SKM-1 (cell line): ENCODE measurements around the gene SLC4A5.
"Not testable (repeated sequence)": the region's sequence is repeated elsewhere in the genome, so short reads cannot be mapped to it uniquely, and the experiment has no call there.

Experiments
- DNase-seq: peaks from one replicate; lab custom pipeline; 2025; ENCODE audit not compliant: unreplicated experiment; lab: John Stamatoyannopoulos, UW

SLC4A5 gene

DNA sequence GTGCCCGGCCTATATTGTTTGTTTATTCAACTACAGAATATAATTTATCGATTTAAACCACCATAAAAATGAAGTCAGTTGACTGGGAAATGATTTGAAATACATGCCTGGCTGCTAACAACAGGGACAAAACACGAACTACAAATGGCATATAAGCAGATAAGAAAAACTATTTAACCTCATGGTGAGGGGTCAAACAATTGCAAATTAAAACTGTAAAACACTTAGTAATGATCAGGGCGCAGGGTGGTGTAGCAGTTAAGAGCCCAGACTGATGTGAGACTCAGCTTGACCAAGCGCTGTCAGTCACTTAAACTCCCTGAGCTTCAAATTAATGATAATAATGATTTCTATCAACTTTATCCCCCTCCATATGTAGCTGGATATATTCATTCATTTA lies 138.1 kb downstream of the SLC4A5 start:
- DNase-seq, result no peak

DNA sequence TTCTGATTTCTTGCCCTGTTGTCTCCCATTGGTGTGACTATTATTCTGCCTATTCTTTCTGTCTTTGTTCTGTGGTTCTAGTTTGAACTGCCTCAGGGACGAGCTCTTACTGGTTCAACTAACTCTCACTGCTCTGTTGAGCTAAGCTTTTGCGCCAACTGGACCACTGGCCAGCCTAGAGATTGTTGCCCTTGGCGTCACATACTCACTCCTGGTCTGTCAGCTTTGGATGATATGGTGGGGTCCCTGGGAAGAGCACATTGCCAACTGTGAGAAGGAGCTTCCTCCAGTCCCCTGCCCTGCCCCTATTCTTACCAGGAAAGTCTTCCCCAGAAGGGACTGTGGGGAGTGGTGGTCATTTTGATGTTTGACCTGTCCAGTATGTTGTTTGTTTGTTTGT lies 138.8 kb downstream of the SLC4A5 start:
- DNase-seq, result no peak

DNA sequence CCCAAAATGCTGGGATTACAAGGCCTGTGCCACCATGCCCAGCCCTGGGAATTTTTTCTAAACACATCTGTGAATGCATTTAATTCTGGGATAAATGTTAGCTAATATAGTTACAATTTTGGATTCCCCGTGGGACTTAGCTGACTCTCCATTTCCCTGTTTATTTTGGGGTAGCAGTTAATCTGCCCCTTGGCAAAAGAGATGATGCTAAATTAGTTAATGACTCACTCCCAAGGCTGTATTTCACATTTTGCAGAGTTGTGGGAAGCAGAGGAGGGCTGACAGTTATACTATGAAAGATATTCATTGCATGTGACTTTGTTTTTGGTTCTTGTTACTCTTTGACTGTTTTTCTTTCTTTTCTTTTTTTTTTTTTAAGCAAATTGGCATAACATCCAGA lies 141.6 kb downstream of the SLC4A5 start:
- no peak for DNase-seq

DNA sequence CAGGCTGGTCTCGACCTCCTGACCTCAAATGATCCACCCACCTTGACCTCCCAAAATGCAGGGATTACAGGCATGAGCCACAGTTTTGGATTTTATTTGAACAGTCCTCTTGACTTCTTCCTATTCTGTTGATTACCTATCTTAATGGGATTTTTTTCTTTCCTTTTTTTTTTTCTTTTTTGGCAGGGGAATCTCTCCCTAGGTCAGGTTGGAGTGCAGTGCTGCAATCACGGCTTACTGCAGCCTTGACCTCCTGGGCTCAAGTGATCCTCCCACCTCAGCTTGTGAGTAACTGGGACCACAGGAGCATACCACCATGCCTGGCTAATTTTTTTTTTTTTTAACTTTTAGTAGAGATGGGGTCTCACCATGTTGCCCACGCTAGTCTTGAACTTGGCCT lies 142.0 kb downstream of the SLC4A5 start:
- DNase-seq, result no peak

DNA sequence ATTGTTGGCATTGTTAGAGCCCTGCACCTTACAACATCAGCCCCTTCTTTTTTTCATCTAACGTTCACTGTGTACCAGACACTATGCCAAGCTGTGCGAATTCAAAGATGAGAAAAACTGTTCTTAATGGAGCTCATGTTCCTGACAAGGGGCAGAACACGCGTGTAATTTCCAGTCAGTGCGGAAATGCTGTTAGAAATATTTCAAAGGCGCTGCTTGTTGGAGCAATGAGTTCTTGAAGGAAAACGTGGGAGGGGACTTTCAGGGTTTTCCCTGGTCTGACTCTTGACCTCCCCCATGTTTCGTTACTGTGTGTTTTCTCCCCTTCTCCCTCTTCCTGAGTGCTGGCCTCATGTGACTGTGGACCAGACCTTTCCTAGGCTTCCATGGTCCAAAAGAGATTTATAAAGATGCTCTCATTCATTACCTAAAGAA lies 143.3 kb downstream of the SLC4A5 start:
- no peak for DNase-seq

DNA sequence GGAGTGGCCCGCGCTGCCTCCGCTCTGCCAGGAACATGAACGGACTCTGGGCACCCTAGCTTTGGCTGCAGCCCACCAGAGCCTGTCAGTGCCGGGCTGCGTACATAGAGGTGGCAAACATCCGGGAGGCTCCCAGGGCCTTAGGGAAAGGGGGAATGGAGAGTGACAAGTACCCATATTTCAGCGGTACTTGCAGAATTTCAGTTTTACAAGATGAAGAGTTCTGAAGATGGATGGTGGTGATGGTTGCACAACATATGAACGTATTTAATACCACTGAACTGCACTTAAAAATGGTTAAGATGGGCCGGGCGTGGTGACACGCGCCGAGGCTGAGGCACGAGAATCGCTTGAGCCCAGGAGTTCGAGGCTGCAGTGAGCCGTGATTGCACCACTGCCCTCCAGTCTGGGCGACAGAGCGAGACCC lies 143.9 kb downstream of the SLC4A5 start:
- DNase-seq, result no peak

DNA sequence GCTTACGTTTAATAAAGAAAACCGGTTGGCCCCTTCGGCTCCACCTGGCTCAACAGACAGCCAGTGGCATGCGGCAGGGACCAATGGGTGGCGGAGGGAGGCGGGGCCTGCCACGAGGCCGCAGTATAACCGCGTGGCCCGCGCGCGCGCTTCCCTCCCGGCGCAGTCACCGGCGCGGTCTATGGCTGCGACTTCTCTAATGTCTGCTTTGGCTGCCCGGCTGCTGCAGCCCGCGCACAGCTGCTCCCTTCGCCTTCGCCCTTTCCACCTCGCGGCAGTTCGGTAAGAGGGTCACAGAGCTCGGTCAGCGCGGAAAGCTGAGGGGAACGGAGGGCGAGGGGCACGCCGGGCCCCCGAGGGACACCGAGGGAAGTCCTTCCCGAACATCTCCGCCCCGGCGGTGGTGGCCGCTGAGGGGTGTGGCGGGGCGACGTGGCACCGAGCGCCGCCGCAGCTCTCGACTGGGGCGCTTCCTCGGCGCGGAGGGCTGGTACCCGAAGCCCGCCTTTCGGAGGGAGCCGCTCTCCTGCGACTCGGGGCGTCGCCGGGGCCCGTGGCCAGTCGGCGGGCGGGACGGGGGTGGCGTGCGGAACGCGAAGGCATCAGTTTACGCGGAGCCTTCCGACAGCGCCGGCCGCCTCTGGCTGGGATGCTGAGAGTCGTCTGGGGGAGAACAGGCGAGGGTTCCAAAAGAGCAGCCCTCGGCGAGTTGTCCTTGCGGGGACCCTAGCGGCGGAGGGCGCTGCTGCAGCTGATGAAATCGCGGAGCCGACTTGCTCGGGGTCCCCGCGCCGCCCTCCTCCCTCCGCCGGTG lies 144.5 kb downstream of the SLC4A5 start, which contains the start of gene MTHFD2:
Gene MTHFD2, plus strand, starts transcription at position 155 of the 814 bp plus-strand sequence. Its CDS starts 27 bp downstream, at position 182.
- DNase-seq, result peak; percentile 92

DNA sequence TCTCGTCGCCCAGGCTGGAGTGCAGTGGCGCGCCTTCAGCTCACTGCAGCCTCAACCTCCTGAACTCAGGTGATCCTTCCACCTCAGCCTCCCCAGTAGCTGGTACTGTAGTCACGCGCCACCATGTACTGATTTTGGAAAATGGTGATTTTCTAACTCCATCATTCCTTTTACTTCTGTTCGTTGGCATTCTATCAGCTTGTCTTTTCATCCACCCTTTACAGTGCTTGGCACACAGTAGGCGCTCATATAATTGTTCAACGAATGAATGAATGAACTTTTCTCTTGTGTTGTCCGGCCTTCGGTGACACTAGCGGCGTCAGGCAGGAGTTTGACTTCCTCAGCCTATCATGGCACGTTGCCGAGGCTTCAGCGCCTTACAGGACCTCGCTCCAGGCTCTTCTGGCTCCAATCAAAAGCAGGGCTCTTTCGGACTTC lies 145.2 kb downstream of the SLC4A5 start:
- no peak for DNase-seq

DNA sequence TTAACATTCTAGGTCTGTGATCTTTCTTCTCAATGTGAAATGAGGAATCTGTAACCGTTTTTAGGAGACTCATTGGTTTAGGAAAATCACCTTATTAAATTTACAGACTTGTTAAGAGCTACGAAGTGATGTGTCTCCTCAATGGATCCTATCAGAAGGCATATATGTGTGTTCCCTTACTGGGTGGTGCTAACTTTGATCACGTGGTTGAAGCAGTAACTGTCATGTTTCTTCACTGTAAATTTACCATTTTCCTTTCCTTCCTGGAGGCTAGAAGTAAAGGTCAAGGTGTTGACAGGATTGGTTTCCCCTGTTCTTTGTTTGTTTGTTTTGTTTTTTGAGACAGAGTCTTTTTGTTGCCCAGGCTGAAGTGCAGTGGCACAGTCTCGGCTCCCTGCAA lies 146.2 kb downstream of the SLC4A5 start:
- DNase-seq, result no peak

DNA sequence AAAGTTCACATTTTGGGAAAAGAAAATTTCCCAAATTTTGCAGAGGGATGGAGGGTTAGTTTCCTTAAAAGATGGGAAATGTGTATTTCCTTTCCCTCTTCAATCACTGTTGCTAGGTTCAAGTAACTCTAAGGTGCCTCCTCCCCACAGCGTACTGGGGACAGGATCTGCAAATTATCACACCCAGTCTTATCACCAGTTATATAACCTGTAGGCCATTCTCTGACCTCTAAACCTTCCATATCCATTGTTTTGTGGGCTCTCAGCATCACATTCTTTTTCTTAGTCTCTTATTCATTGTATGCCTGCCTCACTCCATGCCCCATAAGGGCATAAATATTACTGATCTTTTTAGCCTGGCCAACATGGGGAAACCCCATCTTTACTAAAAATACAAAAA lies 148.4 kb downstream of the SLC4A5 start:
- no peak for DNase-seq

DNA sequence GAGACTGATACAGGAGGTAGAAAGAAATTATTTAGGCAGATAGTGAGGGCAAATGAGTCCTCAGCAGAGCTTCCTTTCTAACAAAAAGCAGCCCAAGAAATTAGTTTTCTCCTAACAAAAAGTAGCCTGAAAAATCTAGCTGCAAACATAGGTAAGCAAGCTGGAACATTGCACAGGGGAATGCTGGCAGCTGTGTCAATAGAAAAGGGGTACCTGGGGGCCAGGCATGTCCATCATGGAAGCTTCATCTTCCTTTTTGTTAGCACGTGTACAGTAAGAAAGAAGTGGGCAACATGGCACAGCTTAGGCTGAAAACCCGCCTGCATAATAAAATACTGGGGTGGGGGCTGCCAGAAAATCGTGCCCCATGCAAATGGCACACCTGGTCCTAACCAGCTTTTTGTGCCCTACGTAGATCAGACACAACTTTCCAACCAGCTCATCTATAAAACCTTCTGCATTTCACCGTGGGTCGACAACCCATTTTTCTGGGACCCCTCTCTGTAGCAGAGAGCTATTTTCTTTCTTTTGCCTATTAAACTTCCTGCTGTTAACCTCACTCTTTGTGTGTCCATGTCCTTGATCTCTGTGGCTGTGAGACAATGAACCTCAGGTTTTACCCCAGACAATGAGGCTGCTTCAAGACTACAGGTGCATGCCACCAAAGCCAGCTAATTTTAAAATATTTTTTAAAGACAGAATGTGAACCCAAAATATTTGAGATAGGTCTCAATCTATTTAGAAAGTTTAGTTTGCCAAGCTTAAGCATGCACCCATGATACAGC lies 151.4 kb downstream of the SLC4A5 start:
- no peak for DNase-seq

DNA sequence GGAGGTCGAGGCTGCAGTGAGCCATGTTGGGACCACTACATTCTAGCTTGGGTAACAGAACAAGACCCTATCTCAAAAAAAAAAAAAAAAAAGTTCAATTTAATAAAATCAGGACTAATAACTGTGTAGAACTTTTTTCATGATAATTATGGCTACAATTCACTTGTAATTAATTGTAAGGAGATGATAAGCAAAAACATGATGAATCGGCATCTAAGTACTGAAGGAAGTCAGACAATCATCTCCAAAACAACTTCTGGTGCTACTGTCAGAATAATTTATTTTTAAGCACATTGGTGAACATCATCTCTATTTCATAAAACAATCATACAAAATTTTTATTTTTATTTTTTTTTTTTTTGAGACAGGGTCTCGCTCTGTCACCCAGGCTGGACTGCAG lies 154.5 kb downstream of the SLC4A5 start:
- DNase-seq, result no peak

DNA sequence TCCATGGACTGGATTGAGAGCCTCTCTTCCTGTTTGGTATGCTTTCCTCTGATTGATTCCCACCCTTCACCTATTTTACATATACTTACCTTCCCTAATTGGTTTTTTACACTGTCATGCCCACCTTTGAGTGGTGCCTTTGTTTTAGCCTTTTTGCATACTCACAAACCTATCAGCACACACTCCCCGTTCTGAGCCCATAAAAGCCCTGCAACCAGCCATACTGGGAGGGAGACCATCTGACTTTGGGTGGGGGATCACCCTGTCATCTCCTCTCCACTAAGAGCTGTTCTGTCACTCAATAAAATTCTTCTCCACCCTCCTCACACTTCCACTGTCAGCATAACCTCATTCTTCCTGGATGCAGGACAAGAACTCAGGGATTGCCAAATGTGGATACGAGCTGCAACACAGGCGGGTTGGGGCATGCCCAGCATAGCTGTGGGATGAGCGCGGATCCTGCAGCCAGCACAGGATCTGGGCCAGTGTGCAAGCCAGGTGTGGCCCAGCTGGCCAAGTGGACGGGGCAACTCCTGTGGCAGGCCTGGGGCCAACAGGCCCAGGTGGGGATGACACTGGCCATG lies 155.1 kb downstream of the SLC4A5 start:
- no peak for DNase-seq

DNA sequence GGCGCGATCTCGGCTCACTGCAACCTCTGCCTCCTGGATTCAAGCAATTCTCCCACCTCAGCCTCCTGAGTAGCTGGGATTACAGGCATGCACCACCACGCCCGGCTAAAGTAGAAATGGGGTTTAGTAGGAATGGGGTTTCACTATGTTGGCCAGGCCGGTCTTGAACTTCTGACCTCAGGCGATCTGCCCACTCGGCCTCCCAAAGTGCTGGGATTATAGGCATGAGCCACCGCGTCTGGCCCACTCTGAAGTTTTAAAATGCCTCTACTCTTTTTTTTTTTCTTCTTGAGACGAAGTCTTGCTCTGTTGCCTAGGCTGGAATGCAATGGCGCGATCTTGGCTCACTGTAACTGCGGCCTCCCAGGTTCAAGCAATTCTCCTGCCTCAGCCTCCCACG lies 156.5 kb downstream of the SLC4A5 start:
- DNase-seq, result not testable (repeated sequence)

DNA sequence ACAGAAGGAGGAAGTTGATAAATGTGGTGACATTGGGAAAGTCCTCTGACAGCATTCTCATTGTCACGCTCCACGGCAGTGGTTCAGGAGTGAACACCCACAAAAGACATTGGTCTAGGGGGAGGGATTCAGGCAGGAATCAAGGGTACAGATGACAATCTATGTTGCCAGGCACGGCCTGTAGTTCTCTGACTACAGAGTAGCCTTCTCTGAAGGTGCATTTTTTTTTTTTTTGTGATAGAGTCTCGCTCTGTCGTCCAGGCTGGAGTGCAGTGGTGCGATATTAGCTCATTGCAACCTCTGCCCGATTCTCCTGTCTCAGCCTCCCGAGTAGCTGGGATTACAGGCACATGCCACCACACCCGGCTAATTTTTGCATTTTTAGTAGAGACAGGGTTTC lies 157.2 kb downstream of the SLC4A5 start:
- peak; percentile 94 for DNase-seq

DNA sequence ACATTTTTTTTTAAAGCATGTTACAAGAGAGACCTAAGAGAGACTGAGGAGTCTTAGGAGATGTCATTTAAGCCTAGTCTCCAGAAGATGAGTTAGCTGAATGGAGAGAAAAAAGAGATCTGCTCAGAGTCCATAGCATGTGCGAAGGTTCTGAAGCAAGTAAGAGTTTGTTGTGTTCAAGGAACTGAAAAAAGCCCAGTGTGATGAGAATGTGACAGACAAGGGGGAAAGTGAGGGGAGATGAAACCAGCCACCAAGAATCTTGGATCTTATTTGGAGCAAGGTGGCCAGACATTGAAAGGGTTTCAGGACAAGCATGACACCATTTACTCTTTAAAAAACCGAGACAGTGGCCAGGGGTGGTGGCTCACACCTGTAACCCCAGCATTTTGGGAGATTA lies 159.3 kb downstream of the SLC4A5 start:
- DNase-seq, result no peak

DNA sequence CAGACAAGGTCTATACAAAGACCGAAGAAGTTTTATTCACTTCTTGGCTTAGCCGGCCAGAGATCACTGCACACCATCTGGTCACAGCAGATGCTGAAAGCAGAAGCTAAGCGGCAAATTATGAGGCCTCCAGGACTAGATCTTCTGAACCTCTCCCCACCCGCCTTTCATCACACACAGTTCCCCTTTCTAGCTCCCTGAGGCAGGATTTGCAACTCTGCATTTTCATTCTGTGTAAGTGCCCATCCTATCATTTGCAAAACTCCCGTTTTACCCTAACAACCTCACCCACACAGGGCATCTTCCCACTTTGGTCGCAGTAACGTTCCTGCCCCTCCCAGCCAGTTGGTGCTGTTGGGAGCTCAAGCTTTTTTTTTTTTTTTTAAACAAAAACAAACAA lies 161.5 kb downstream of the SLC4A5 start:
- peak; percentile 98 for DNase-seq

DNA sequence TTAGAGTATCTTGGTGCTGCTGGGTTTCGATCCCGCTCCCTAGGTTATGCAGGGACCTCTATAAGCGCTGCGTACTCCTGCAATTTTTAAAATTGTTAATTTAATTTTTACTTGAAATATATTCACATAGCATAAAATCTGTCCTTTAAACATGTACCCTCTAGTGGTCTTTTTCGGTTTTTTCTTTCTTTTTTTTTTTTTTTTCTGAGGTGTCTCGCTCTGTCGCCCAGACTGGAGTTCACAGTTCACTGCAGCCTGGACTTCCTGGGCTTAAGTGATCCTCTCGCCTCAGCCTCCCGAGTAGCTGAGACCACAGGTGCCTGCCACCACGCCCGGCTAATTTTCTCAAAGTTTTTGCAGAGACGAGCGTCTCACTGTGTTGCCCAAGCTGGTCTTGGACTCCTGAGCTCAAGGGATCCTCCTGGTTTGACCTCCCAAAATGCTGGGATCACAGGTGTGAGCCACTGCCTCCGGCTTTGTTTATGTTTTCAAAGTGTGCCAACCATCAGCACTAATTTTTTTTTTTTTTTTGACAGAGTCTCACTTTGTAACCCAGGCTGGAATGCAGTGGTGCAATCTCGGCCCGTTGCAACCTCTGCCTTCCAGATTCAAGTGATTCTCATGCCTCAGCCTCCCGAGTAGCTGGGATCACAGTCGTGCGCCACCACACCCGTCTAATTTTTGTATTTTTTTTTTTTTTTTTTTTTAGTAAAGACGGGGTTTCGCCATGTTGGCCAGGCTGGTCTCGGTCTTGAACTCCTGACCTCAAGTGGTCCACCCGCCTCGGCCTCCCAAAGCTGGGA lies 164.0 kb downstream of the SLC4A5 start:
- no peak for DNase-seq

DNA sequence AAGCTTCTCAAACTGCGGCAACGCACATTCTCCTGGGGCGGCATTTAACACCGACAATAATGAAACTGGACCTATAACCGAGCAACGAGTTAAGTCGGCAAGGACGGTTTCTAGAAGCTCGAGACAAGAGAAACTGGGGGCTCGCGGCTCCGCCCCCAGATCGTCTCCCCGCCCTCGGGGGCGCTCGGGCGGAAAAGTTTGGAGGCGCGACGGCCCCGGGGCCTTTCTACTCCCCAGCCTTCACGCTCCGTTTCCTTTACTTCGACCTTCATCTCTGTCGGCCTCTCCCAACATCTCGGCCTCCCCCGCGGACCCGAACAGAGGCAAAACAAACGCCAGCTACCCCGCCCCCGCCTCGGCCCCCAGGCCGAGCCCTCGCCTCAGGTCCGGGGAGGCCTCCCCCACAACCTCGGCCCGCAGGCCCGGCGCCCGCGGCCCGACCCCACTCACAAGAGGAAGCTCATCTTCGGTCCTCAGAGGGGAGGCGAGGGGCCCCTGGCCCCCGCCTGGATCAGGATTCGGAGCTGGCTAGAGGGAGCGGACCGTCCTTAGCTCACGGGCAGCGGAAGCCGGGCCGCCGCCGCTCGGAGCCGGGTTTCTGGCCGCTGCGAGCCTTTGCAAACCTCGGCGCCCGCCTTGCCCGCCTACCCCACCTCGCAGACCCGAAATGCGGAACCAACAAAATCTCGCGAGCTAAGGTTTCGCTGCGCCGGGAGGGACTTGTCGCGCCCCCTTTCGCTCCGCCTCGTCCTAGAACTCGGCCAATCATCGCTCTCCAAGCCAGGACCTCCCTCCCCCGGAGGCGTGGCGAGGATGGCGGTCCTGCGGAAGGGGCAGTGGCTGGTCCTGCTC lies 164.8 kb downstream of the SLC4A5 start, which contains the start of gene MOB1A:
Gene MOB1A, minus strand, starts transcription at position 669 of the 852 bp plus-strand sequence. Its CDS starts 205 bp downstream, at position 464.
- peak; percentile 94 for DNase-seq

DNA sequence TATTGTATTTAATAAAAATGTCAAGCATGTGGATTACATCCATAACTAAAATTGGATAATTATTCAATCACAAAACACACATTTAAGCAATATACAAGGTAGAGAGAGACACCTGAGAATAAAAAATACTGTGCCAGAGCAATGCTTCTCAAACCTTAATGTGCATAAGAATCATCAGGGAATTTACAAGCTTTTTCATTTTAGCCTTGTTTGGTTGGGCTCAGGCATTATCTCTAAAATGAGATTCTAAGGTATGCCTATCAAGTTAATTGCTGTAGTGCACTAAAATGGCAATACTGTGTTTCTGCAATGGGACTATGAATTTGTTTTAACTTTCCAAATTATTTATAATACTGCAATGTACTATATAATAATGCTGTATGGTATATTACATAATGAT lies 165.5 kb downstream of the SLC4A5 start:
- DNase-seq, result no peak
